A549 treated with Hydrocortisone at 1 μM for 4 hours (cell line): ENCODE measurements around the gene MRM2. TPM values are rescaled to one million over a fixed set of nuclear protein-coding genes. Genes with fewer than 3 reads are reported as not detected.

Experiments used
- total RNA-seq: library from RNA; stranded (reverse); fragments of 200-300 nt; extraction: Qiagen RNA extraction; gene quantifications from 5 replicates; pipeline ENCODE4 v1.2.3, GENCODE V29; 2022

Gene MRM2
- total RNA-seq, result 50.5 to 61.2 TPM (median 53.6 TPM) in 5 replicates

GRCh38 chr7:2241580-2242540 is at the start of gene MRM2, which contains the start of gene NUDT1:
TSS of gene MRM2 (minus strand) at chr7:2242205. CDS start at chr7:2242169, 36 bp downstream.
TSS of gene NUDT1 (plus strand) at chr7:2242226. CDS start at chr7:2244575, 2,349 bp downstream.

GRCh38 chr7:2232766-2233520 is 9.1 kb downstream of the MRM2 start, which contains the start of gene MAD1L1:
TSS of gene MAD1L1 (minus strand) at chr7:2232945. CDS start at chr7:2230133, 2,812 bp downstream.

Other genes with a start within 250 kb of the MRM2 start
- 18.2 to 26.7 TPM (median 24.5 TPM) in 5 replicates for gene MAD1L1, start 9.3 kb downstream of the MRM2 start, total RNA-seq
- gene NUDT1, start within 50 bp of the MRM2 start, total RNA-seq, result 80.1 to 110 TPM (median 100 TPM) in 5 replicates
- gene SNX8, start 72.2 kb upstream of the MRM2 start, total RNA-seq, result 73.3 to 130 TPM (median 114 TPM) in 5 replicates
- gene EIF3B, start 112.6 kb upstream of the MRM2 start, total RNA-seq, result 216 to 298 TPM (median 228 TPM) in 5 replicates
- gene CHST12, start 161.4 kb upstream of the MRM2 start, total RNA-seq, result 9.0 to 14.8 TPM (median 12.7 TPM) in 5 replicates
- gene GRIFIN, start 234.2 kb upstream of the MRM2 start, total RNA-seq, result not detected in 5 replicates